ENCODE measurements around the gene METTL13. TPM values are rescaled to one million over a fixed set of nuclear protein-coding genes. Genes with fewer than 3 reads are reported as not detected.

METTL13 gene
- total RNA-seq, 4 donors from 2014 or later: 6.7 to 23.0 (median 12.3) TPM

DNA sequence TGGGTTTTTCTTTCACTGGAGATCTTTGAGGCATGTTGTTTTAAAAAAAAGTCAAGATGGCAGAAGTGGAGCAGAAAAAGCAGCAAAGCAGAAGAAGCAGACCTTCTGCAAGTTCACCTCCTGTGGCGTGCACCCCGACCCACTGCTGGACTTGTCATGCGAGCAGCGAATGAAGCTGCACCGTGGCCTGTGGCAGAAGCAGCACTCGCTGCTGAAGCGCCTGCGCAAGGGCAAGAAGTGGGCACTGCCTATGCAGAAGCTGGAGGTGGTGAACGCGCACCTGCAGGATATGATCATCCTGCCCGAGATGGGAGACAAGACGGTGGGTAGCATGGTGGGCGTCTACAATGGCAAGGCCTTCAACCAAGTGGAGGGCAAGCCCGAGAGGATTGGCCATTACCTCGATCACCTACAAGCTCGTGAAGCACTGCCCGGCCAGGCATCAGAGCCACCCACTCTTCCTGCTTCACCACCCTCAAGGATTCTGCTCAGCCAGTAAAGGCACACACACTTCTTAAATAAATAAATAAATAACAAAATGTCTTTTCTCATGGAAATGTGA lies 22.1 kb downstream of the METTL13 start:
- Histone ChIP-seq H3K4me1 (no peaks in the 10 kb centered on the region), H3K27me3 (no peaks in the 10 kb centered on the region), H3K9me3 (no peaks in the 10 kb centered on the region), H3K27ac (no peak overlapping the region), H3K4me3 (no peak overlapping the region), H3K36me3 (no peaks in the 10 kb centered on the region)
- TF ChIP-seq POLR2A (IDR thresholded peaks at IDR 0.05): no peak
- TF ChIP-seq, protein P1, sequence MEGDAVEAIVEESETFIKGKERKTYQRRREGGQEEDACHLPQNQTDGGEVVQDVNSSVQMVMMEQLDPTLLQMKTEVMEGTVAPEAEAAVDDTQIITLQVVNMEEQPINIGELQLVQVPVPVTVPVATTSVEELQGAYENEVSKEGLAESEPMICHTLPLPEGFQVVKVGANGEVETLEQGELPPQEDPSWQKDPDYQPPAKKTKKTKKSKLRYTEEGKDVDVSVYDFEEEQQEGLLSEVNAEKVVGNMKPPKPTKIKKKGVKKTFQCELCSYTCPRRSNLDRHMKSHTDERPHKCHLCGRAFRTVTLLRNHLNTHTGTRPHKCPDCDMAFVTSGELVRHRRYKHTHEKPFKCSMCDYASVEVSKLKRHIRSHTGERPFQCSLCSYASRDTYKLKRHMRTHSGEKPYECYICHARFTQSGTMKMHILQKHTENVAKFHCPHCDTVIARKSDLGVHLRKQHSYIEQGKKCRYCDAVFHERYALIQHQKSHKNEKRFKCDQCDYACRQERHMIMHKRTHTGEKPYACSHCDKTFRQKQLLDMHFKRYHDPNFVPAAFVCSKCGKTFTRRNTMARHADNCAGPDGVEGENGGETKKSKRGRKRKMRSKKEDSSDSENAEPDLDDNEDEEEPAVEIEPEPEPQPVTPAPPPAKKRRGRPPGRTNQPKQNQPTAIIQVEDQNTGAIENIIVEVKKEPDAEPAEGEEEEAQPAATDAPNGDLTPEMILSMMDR (IDR thresholded peaks at IDR 0.05): no peak
- no peak for DNase-seq
- intact Hi-C loops (cut with DNase I; ENCODE audit: low total_unique reads): loop anchor here (5.0 kb wide), 1 partner anchor 184 kb away; no protein-coding TSS in a partner anchor

- no peaks in the 10 kb centered on the region for H3K27me3 ChIP-seq
- no peak for DNase-seq
- intact Hi-C loops (cut with DNase I; ENCODE audit: low total_unique reads): no loop called here
- no peak overlapping the region for H3K4me3 ChIP-seq
- H3K9me3 ChIP-seq: no peaks in the 10 kb centered on the region
- H3K27ac ChIP-seq: no peak overlapping the region
- H3K4me1 ChIP-seq: no peaks in the 10 kb centered on the region
- TF ChIP-seq POLR2A (IDR thresholded peaks at IDR 0.05): no peak
- TF ChIP-seq, protein P1 (IDR thresholded peaks at IDR 0.05): no peak
- H3K36me3 ChIP-seq: no peaks in the 10 kb centered on the region
These were observed 24.1 kb downstream of the METTL13 start for GRCh38 chr1:171805395-171806115.

- Histone ChIP-seq H3K4me1 (no peaks in the 10 kb centered on the region), H3K4me3 (no peak overlapping the region), H3K36me3 (no peaks in the 10 kb centered on the region), H3K27me3 (no peaks in the 10 kb centered on the region), H3K9me3 (no peaks in the 10 kb centered on the region), H3K27ac (no peak overlapping the region)
- no peak for TF ChIP-seq POLR2A (IDR thresholded peaks at IDR 0.05)
- intact Hi-C loops (cut with DNase I; ENCODE audit: low total_unique reads): no loop called here
- no peak for DNase-seq
These were observed 26.1 kb downstream of the METTL13 start for GRCh38 chr1:171807556-171807955.

DNA sequence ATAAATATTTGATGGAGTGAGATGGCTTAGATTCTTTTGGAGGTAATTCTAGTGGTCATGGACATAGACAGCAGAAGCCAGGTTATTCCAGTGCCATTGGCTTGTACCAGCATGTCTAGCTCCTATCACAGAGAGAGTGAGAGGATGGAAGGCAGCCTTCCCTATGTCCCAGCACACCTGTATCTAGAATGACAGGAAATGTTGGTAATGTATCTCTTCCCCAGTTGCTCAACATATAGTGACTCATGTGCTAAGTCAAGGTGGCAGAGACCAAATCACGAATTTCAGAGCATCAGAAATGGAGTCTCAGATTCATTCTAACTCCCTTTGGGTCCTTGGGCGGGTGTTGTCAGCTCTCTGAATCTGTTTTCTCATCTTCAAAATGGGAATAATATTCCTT lies 28.4 kb downstream of the METTL13 start:
- DNase-seq: no peak
- no peak for TF ChIP-seq POLR2A (IDR thresholded peaks at IDR 0.05)
- TF ChIP-seq, protein P1 (IDR thresholded peaks at IDR 0.05): no peak
- no peaks in the 10 kb centered on the region for H3K36me3 ChIP-seq
- H3K9me3 ChIP-seq: no peaks in the 10 kb centered on the region
- no peaks in the 10 kb centered on the region for H3K27me3 ChIP-seq
- no peaks in the 10 kb centered on the region for H3K4me1 ChIP-seq
- no peak overlapping the region for H3K4me3 ChIP-seq
- intact Hi-C loops (cut with DNase I; ENCODE audit: low total_unique reads): no loop called here
- no peak overlapping the region for H3K27ac ChIP-seq

- Histone ChIP-seq H3K36me3 (no peaks in the 10 kb centered on the region), H3K9me3 (no peaks in the 10 kb centered on the region), H3K4me1 (no peaks in the 10 kb centered on the region), H3K27me3 (no peaks in the 10 kb centered on the region), H3K27ac (no peak overlapping the region), H3K4me3 (no peak overlapping the region)
- TF ChIP-seq, protein P1 (IDR thresholded peaks at IDR 0.05): no peak
- no peak for TF ChIP-seq POLR2A (IDR thresholded peaks at IDR 0.05)
- no peak for DNase-seq
- intact Hi-C loops (cut with DNase I; ENCODE audit: low total_unique reads): no loop called here
These were observed 30.2 kb downstream of the METTL13 start for GRCh38 chr1:171811672-171812071.
